K562 (cell line): ENCODE measurements around the gene SLC13A3. TPM values are rescaled to one million over a fixed set of nuclear protein-coding genes. Genes with fewer than 3 reads are reported as not detected.

Source experiments
- BCOR ChIP-seq: fragments of 450-650 bp; IDR thresholded peaks from 2 replicates; pipeline ENCODE4 v1.6.1; 2016
- CGGBP1 ChIP-seq: fragments of 250-450 bp; sonication (Bioruptor Pico); IDR thresholded peaks from 2 replicates; pipeline ENCODE4 v1.9.0; 2021; ENCODE audit warnings: mild to moderate bottlenecking
- KDM1A ChIP-seq, 2 experiments: fragments of 450-650 bp; IDR thresholded peaks; 2 replicates each; pipeline ENCODE4 v1.6.1; 2016; ENCODE audit warnings: mild to moderate bottlenecking in 2 of 2
- MXI1 ChIP-seq: IDR thresholded peaks from 2 replicates; pipeline ENCODE4 v1.6.1; 2011; ENCODE audit warnings: low read depth, mild to moderate bottlenecking, improper control_type of control experiment, low read length
- THRA ChIP-seq: fragments of 450-650 bp; IDR thresholded peaks from 2 replicates; pipeline ENCODE4 v1.6.1; 2017; ENCODE audit warnings: mild to moderate bottlenecking, moderate library complexity
- ZBTB40 ChIP-seq, 2 experiments: fragments of 450-650 bp in 1 of 2; sonication (generic) in 1 of 2; formaldehyde crosslinking in 1 of 2; IDR thresholded peaks; 2 replicates each; pipeline versions ENCODE4 v1.7.1 to v1.9.0; 2016 to 2022; ENCODE audit warnings: inconsistent platforms in 1 of 2, mild to moderate bottlenecking in 1 of 2, missing genetic modification reagents in 1 of 2
- polyA plus RNA-seq, 8 experiments: library from polyadenylated mRNA; depleted of rRNA in 4 of 8; stranded (reverse) in 5 of 8; unstranded in 3 of 8; fragments of >200 nt; fragmentation: Nextera tagmentation in 2 of 8; fragmentation: Illumina TruSeq in 1 of 8; extraction: Ambion mirVana in 2 of 8; extraction: Trizol in 1 of 8; gene quantifications; 2 replicates each; pipeline versions ENCODE4 v1.2.1 to v1.2.3, GENCODE V29; 2011 to 2014; ENCODE audit warnings: inconsistent platforms in 1 of 8, missing spikeins in 1 of 8
- total RNA-seq, 7 experiments: library from RNA; depleted of rRNA in 6 of 7; stranded (reverse); fragments of >200 nt in 6 of 7; fragmentation: Illumina TruSeq in 2 of 7; extraction: Trizol in 2 of 7; gene quantifications; 2 replicates each; pipeline versions ENCODE4 v1.2.1 to v1.2.3, GENCODE V29; 2011 to 2021; ENCODE audit warnings: low replicate concordance in 1 of 7

The SLC13A3 gene
- total and polyA plus RNA-seq, 9 of the 15 experiments (the other 6 are each of a cell fraction or from before 2014, with no cell fraction given) = 5.5 to 16.4 (median 8.5) TPM

GRCh38 chr20:46682063-46682821 is 31.0 kb upstream of the SLC13A3 start (continued):
- TF ChIP-seq ZBTB40 (IDR thresholded peaks at IDR 0.05) (peak; percentile 84), ZBTB40 (CRISPR knock-in tag; IDR thresholded peaks at IDR 0.05) (peak; percentile 80), BCOR (peak; percentile 71; the same call in 1 of the 2 replicates), THRA (no peak), CGGBP1 (no peak), MXI1 (0 out of 2 replicates have a peak, but pooled peaks have one; percentile 48), KDM1A (IDR thresholded peaks at IDR 0.05) (peak in 1 of 2 experiments; percentile 46; a peak in 1 of 4 replicates)
- TF ChIP-seq, all 486 proteins: peak for 10
